GM12873 (cell line): ENCODE results near the gene ADGRV1.

Source experiments
- CTCF ChIP-seq: IDR thresholded peaks from 2 replicates; pipeline ENCODE4 v1.5.1; 2012; ENCODE audit warnings: low read depth, mild to moderate bottlenecking, moderate library complexity, low read length, control low read depth; ENCODE audit not compliant: insufficient read depth; ENCODE audit errors: missing control alignments

ADGRV1 gene

GRCh38 chr5:90621848-90622247 is 63.3 kb downstream of the ADGRV1 start:
- TF ChIP-seq CTCF, result no peak

GRCh38 chr5:90626493-90626892 is 67.9 kb downstream of the ADGRV1 start:
- TF ChIP-seq CTCF, result no peak

GRCh38 chr5:90628492-90628891 is 69.9 kb downstream of the ADGRV1 start:
- no peak for TF ChIP-seq CTCF

GRCh38 chr5:90632791-90633190 is 74.2 kb downstream of the ADGRV1 start:
- no peak for TF ChIP-seq CTCF

GRCh38 chr5:90636948-90637347 is 78.4 kb downstream of the ADGRV1 start:
- no peak for TF ChIP-seq CTCF

- TF ChIP-seq CTCF, result no peak
These were observed 79.1 kb downstream of the ADGRV1 start for GRCh38 chr5:90637731-90638130.

- TF ChIP-seq CTCF, result no peak
These were observed 80.3 kb downstream of the ADGRV1 start for GRCh38 chr5:90638878-90639277.
